ENCODE data around the gene MYO5C.

DNA sequence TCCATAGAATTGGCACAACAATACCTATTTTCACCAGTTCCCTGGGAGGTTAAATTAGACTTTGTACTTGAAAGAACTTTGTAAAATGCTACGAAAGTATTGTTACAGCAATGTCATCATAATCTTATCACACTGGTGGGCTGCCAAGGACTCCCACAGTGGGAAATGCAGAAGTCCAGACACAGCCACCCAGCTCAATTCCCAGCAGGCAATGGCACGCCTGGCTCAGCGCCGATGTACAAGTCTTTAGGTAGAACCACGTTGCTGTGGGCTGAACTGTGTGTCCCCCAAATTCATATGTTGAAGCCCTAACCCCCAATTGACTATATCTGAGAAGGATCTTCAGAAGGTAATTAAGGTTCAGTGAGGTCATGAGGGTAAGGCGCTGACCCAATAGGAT, 12.3 kb downstream of the MYO5C start:
- TF ChIP-seq, protein P1, sequence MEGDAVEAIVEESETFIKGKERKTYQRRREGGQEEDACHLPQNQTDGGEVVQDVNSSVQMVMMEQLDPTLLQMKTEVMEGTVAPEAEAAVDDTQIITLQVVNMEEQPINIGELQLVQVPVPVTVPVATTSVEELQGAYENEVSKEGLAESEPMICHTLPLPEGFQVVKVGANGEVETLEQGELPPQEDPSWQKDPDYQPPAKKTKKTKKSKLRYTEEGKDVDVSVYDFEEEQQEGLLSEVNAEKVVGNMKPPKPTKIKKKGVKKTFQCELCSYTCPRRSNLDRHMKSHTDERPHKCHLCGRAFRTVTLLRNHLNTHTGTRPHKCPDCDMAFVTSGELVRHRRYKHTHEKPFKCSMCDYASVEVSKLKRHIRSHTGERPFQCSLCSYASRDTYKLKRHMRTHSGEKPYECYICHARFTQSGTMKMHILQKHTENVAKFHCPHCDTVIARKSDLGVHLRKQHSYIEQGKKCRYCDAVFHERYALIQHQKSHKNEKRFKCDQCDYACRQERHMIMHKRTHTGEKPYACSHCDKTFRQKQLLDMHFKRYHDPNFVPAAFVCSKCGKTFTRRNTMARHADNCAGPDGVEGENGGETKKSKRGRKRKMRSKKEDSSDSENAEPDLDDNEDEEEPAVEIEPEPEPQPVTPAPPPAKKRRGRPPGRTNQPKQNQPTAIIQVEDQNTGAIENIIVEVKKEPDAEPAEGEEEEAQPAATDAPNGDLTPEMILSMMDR (optimal IDR thresholded peaks at IDR 0.05 in 1 of 3, IDR thresholded peaks at IDR 0.05 in 1 of 3, conservative IDR thresholded peaks at IDR 0.05 in 1 of 3; ENCODE audit: extremely low read depth in 1 of 3, insufficient read depth in 2 of 3, low read length in 3 of 3): no peak
- no peak for TF ChIP-seq EZH2 (IDR thresholded peaks at IDR 0.05; ENCODE audit: low read length)

Measured in keratinocyte (primary cell).